Heart left ventricle (tissue), 16 donors: ENCODE data around the gene ANKH. TPM values are rescaled to one million over a fixed set of nuclear protein-coding genes. Genes with fewer than 3 reads are reported as not detected.
A peak's percentile ranks its signal among the peaks of the same experiment; 100 is the strongest.
"Not testable (repeated sequence)": the region's sequence is repeated elsewhere in the genome, so short reads cannot be mapped to it uniquely, and the experiment has no call there.

Experiments
- ATAC-seq, 4 donors: fragments of 200-7000 bp; cut with Tn5 transposase; one replicate each; pipeline ENCODE4 v1.9.1; 2020 to 2022; ENCODE audit warnings: moderate library complexity in 4 of 4, mild to moderate bottlenecking in 3 of 4, moderate number of reproducible peaks in 1 of 4
- DNase-seq, 5 donors: peaks; one replicate each; pipeline ENCODE4 v3.0.0-alpha.2; 2020
- H3K27ac ChIP-seq, 12 donors: fragments of 200-600 bp; sonication (generic) in 4 of 12; one replicate each; pipeline versions ENCODE4 v1.5.0 to v1.8.0; 2016 to 2022; ENCODE audit warnings: mild to moderate bottlenecking in 2 of 12
- H3K27me3 ChIP-seq, 9 donors: fragments of 200-600 bp; sonication (generic) in 2 of 9; one replicate each; pipeline versions ENCODE4 v1.5.1 to v1.8.0; 2016 to 2022; ENCODE audit warnings: mild to moderate bottlenecking in 3 of 9
- H3K36me3 ChIP-seq, 9 donors: fragments of 200-600 bp; sonication (generic) in 2 of 9; one replicate each; pipeline versions ENCODE4 v1.5.0 to v1.8.0; 2018 to 2022; ENCODE audit warnings: mild to moderate bottlenecking in 2 of 9
- H3K4me1 ChIP-seq, 12 donors: fragments of 200-600 bp; sonication (generic) in 4 of 12; one replicate each; pipeline versions ENCODE4 v1.5.0 to v1.8.0; 2016 to 2022; ENCODE audit warnings: mild to moderate bottlenecking in 3 of 12
- H3K4me3 ChIP-seq, 12 donors: fragments of 200-600 bp; sonication (generic) in 4 of 12; one replicate each; pipeline versions ENCODE4 v1.5.0 to v1.8.0; 2017 to 2022; ENCODE audit warnings: mild to moderate bottlenecking in 9 of 12, moderate library complexity in 4 of 12
- H3K9me3 ChIP-seq, 12 donors: fragments of 200-600 bp; sonication (generic) in 4 of 12; one replicate each; pipeline versions ENCODE4 v1.5.0 to v1.8.0; 2016 to 2022; ENCODE audit warnings: mild to moderate bottlenecking in 1 of 12
- POLR2A ChIP-seq, 2 donors: fragments of 450-650 bp; IDR thresholded peaks; one replicate each; pipeline ENCODE4 v1.6.1; 2017; ENCODE audit warnings: antibody characterized with exemption in 2 of 2, mild to moderate bottlenecking in 2 of 2, moderate library complexity in 2 of 2
- WGBS, 4 donors: extraction: QIAGEN DNeasy Blood & Tissue Kit in 2 of 4; methylation state at CpG; one replicate each; pipeline versions ENCODE4 v1.1.5 to v1.1.7; 2013 to 2018; 5-methylcytosine and 5-hydroxymethylcytosine counted together
- intact Hi-C, 10 donors: fragments of 100-400 bp; cut with DNase I; formaldehyde crosslinking; loops; one replicate each; pipeline versions ENCODE4 v1.11.1 to v1.14.2; 2022
- polyA plus RNA-seq, 2 donors: library from polyadenylated mRNA; stranded (reverse); fragments of 200-250 nt; gene quantifications; one replicate each; pipeline ENCODE4 v1.2.3, GENCODE V29; 2013
- total RNA-seq, 9 donors: library from RNA; depleted of rRNA in 2 of 9; stranded (reverse); fragments of >200 nt in 2 of 9; fragmentation: NEBNext Ultra II Directional in 3 of 9; extraction: Animal tissue kit (Norgen Biotek cat#: 25700) in 3 of 9; gene quantifications; one replicate each; pipeline versions ENCODE4 v1.1.0 to v1.2.4, GENCODE V29; 2016 to 2023
- TF ChIP-seq, protein P1 (sequence below), 12 donors: fragments of 200-600 bp; sonication (generic) in 4 of 12; IDR thresholded peaks; one replicate each; pipeline versions ENCODE4 v1.5.0 to v1.8.0; 2018 to 2022; ENCODE audit warnings: antibody characterized with exemption in 12 of 12, mild to moderate bottlenecking in 5 of 12
- donor health status: ischemic (EF 13 %, LVEDD 7.1; RV severe dilation, severe dysfunction).
- donor health status: healthy with polysubstance abuse.
- donor health status: DM: no; HTN: yes; CAD: no.
- donor health status: DM: no; HTN: no; CAD: no.
- donor health status: ischemic (EF 25% LVEDD 6.9; RV normal size, moderate dysfunction).
- donor health status: ischemic (EF 25% LVEDD 5.7; RV mildly dilated, moderate dysfunction).
- donor health status: healthy.
- donor health status: DM: yes; HTN: yes; CAD: no.
- donor health status: ischemic (EF 35%, LVEDD 5.7; RV mildly dilated, moderate dysfunction).
- donor health status: nonischemic (EF 11% LVEDD 7.7; RV severe dilation, severe dysfunction).
- donor health status: DM: yes; HTN: yes; CAD: no.
- donor health status: PGD.
- donor health status: ischemic (EF 29% LVEDD 5.4; RV normal size, mild dysfunction).
- donor health status: nonischemic (EF 23%, LVEDD 6.1; RV moderate dilation, normal function).

Gene ANKH
- total and polyA plus RNA-seq, 11 donors: 54.1 to 260 (median 168) TPM

DNA sequence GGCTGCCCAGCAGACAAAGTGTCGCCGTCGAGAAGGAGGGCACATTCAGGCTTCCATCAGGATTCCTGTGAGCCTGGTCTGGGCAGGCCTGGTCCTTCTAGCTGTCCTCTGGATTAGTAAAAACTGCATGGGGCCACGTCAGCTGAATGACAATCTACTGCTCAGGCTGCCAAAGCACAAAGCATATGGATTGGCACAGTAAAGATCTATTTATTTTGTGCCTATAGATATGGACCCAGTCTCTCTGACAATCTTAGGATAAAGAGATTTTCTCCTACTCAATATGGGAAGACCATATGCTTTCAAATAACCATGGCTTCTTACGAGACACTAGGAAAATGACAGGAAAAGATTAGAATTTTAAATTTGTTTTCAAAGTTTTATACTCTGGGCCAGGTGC is 24.1 kb downstream of the ANKH start:
- no peaks in the 10 kb centered on the region for H3K27me3 ChIP-seq
- WGBS, 4 donors: 86 to 92% (median 90%) methylated on average over 5 of the region's 5 CpGs
- H3K4me1 ChIP-seq: peaks cover 3 to 41% (median 16%) of the 10 kb centered on the region in 12 donors
- DNase-seq: no peak
- H3K9me3 ChIP-seq: no peaks in the 10 kb centered on the region
- no peak overlapping the region for H3K27ac ChIP-seq
- H3K4me3 ChIP-seq: no peak overlapping the region
- ATAC-seq: no peak
- H3K36me3 ChIP-seq: peaks cover 0 to 45% (median 6%) of the 10 kb centered on the region in 9 donors
- no peak for TF ChIP-seq POLR2A (IDR thresholded peaks at IDR 0.05)
- TF ChIP-seq, protein P1, sequence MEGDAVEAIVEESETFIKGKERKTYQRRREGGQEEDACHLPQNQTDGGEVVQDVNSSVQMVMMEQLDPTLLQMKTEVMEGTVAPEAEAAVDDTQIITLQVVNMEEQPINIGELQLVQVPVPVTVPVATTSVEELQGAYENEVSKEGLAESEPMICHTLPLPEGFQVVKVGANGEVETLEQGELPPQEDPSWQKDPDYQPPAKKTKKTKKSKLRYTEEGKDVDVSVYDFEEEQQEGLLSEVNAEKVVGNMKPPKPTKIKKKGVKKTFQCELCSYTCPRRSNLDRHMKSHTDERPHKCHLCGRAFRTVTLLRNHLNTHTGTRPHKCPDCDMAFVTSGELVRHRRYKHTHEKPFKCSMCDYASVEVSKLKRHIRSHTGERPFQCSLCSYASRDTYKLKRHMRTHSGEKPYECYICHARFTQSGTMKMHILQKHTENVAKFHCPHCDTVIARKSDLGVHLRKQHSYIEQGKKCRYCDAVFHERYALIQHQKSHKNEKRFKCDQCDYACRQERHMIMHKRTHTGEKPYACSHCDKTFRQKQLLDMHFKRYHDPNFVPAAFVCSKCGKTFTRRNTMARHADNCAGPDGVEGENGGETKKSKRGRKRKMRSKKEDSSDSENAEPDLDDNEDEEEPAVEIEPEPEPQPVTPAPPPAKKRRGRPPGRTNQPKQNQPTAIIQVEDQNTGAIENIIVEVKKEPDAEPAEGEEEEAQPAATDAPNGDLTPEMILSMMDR (IDR thresholded peaks at IDR 0.05): no peak
- intact Hi-C loops: no loop called here

DNA sequence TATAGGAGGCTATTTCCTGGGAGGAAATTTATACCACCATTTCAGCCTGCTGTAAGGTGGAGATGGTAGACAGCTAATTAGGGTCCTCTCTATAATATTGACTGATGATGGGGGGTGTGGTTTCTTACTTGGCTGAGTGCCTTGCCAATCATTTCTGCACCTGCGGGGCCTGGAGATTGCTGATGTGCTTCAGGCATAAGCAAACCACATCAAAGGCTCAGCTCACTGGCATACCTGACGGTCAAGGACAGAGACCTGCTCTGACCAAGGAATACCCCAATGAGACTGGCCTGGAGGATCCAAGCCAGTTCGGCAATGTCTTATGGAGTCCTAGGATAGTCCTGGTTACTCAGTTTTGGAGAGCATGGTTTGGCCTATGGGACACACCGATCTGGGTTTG is 29.5 kb downstream of the ANKH start:
- Histone ChIP-seq H3K4me1 (peaks cover 0 to 17% (median 0%) of the 10 kb centered on the region in 12 donors), H3K27me3 (no peaks in the 10 kb centered on the region), H3K9me3 (no peaks in the 10 kb centered on the region), H3K27ac (no peak overlapping the region), H3K36me3 (peaks cover 0 to 38% (median 9%) of the 10 kb centered on the region in 9 donors), H3K4me3 (no peak overlapping the region)
- TF ChIP-seq POLR2A (IDR thresholded peaks at IDR 0.05): no peak
- TF ChIP-seq, protein P1 (IDR thresholded peaks at IDR 0.05): no peak
- peak in 1 of 4 donors; percentile 38 for ATAC-seq
- intact Hi-C loops: no loop called here
- 82 to 97% (median 96%) methylated on average over 3 to 4 of the region's 4 CpGs for WGBS, 4 donors
- DNase-seq: no peak

DNA sequence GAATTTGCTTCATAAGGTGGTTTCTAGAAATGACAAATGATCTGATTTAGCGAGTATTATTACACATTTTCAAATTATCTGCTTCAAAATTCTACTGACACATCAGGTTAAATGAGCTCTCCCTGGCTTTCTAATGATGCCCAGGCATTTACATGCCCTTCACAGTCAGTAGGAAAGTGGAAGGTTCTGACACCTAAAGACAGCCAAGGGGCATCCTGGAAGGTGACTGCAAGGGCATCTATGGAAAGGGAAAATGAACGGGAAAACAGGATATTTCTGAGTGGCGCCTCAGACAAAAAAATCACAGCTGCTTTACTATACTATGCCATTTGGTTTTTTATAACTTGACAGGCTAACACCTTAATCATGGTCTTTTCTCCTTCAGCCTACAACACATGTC is 31.0 kb downstream of the ANKH start:
- Histone ChIP-seq H3K4me3 (no peak overlapping the region), H3K27ac (no peak overlapping the region), H3K9me3 (no peaks in the 10 kb centered on the region), H3K36me3 (peaks cover 0 to 36% (median 9%) of the 10 kb centered on the region in 9 donors), H3K4me1 (peaks cover 0 to 17% (median 0%) of the 10 kb centered on the region in 12 donors), H3K27me3 (no peaks in the 10 kb centered on the region)
- WGBS, 4 donors: 76 to 87% (median 84%) methylated on average over 3 of the region's 3 CpGs
- DNase-seq: no peak
- no peak for ATAC-seq
- no peak for TF ChIP-seq POLR2A (IDR thresholded peaks at IDR 0.05)
- TF ChIP-seq, protein P1 (IDR thresholded peaks at IDR 0.05): no peak
- intact Hi-C loops: no loop called here

DNA sequence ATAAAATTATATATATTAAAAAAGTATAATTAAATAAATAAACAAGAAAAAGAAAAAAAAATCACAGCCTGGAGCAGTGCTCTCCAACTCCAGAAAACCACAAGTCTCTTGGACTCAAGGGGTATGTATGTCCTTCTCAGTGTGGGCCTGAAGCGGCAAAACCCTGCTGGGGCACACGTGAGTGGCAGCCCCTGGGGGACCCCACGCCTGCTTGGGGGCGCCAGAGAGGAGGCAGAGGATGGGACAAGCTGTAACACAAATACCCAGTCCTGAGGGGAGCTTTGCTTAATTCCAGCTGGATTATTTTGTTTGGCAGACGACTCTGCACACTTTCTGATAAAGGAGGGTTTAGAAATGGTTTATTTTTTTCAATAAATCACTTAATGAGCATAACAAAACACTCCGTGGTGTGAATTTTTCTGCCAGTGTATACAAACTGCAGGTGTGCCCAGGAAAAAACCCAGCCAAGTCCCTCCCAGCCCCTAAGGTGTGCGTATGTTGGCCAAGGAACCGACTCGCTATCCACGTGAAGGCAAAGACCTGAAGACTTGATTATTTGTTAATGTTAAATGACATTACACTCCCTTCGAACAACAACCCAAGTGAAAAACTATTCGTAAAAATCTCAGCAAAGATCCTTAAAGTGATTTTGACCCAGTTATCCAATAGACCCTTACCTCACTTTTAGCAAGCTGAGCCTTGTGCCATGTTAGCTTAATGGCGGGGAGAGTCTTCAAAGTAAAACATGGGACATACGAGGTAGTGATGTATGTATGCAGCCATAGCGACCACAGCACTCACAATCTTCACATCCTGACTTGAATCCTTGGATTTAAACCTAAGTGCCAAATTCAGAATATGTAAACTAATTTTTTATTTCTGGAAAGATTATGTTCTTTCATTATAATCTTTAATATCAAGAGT is 32.9 kb downstream of the ANKH start:
- no peaks in the 10 kb centered on the region for H3K27me3 ChIP-seq
- intact Hi-C loops: no loop called here
- no peaks in the 10 kb centered on the region for H3K9me3 ChIP-seq
- no peak overlapping the region for H3K27ac ChIP-seq
- peaks cover 0 to 19% (median 2%) of the 10 kb centered on the region in 9 donors for H3K36me3 ChIP-seq
- ATAC-seq (no peak), DNase-seq (no peak)
- H3K4me3 ChIP-seq: no peak overlapping the region
- TF ChIP-seq, protein P1 (IDR thresholded peaks at IDR 0.05): no peak
- H3K4me1 ChIP-seq: peaks cover 0 to 19% (median 2%) of the 10 kb centered on the region in 12 donors
- 86 to 92% (median 90%) methylated on average over 15 of the region's 15 CpGs for WGBS, 4 donors

DNA sequence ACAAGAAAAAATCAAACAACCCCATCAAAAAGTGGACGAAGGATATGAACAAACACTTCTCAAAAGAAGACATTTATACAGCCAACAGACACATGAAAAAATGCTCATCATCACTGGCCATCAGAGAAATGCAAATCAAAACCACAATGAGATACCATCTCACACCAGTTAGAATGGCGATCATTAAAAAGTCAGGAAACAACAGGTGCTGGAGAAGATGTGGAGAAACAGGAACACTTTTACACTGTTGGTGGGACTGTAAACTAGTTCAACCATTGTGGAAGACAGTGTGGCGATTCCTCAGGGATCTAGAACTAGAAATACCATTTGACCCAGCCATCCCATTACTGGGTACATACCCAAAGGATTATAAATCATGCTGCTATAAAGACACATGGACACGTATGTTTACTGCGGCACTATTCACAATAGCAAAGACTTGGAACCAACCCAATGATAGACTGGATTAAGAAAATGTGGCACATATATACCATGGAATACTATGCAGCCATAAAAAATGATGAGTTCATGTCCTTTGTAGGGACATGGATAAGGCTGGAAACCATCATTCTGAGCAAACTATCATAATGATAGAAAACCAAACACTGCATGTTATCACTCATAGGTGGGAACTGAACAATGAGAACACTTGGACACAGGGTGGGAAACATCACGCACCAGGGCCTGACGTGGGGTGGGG is 34.0 kb downstream of the ANKH start:
- H3K4me3 ChIP-seq, H3K27ac ChIP-seq, H3K27me3 ChIP-seq, intact Hi-C loops, H3K9me3 ChIP-seq, DNase-seq, ATAC-seq: not testable (repeated sequence)
- Histone ChIP-seq H3K36me3 (peaks cover 0 to 15% (median 0%) of the 10 kb centered on the region in 9 donors), H3K4me1 (peaks cover 0 to 25% (median 5%) of the 10 kb centered on the region in 12 donors)
- 96 to 99% (median 97%) methylated on average over 5 to 7 of the region's 7 CpGs for WGBS, 4 donors
